ENCODE results near the gene KCNQ5.

The KCNQ5 gene

DNA sequence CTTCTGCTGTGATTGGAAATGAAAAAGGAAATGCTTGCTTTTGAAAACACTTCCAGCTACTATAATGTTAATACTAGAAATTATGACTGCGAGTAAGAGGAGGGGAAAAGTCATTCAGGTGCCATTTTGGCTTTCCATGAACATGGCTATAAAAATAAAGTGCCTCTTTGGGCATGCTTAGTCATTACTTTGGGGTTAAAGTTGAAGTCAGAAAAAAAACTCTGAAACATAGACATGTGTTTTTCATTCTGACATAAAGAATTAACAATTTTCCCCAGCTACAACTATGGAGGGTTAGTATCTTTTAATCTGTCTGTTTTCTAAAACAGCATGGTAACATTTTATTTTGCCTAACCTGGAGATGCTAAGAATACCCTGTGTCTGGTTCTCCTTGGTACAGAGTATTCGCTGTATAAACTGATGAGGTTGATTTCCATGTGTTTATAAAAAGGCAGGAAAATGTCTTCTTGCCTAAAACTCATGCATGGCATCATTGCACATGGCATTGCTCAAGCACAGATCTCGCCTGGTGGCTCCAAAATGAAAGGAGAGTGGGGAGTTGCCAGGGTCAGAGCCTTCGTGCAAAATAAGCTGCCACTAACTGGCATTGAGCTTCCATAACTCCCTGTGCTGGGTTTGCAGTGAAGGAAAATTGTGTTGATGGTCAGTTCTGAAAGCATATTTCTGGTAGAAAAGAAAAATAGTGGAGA is 188.9 kb downstream of the KCNQ5 start:
- FAIRE-seq, result no peak

DNA sequence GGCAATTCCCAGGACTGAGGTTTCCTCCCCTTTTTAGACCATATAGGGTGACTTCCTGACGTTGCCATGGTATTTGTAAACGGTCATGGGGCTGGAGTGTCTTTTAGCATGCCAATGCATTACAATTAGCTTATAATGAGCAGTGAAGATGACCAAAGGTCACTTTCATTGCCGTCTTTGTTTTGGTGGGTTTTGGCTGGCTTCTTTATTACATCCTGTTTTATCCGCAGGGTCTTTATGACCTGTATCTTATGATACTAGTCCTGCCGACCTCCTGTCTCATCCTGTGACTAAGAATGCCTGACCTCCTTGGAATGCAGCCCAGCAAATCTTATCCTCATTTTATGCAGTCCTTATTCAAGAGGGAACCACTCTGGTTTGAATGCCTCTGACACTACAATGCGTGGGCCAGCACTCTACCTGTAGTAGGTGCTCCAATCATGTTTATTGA is 190.1 kb downstream of the KCNQ5 start:
- no peak for FAIRE-seq

DNA sequence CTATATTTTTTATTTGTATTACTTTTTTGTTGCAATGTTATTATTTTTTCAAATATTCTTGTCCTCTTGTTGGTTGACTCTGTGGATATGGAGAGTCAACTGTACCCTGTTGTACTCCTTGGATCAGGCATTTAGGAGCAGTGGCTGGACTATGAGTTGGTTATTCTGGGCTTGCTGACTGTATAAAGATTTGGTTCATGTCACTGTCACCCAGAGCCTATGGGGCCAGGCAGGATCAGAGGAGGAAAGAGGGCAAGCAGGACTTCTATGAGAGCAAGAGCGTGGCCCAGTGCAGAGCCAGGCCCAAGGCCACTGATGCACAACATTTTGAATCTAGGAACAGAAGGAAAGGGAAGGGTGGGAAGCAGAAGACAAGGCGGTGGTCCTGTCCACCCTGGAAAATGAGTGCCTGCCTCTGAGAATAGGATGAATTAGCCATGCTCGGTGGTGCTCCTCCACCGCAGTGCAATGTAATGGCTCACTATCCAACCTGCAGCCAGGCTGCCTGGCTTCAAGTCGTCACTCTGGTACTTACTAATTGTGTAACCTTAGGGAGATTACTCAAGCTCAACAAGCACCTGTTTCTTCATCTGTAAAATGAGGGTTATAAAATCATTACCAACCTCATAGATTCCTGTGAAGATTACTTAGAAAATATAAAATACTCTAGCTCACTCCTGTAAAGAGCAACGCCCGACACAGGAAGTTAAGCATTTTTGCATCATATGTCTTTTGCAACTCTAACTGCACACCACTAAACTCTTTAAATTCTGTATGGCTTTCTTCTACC is 192.1 kb downstream of the KCNQ5 start:
- no peak for FAIRE-seq

DNA sequence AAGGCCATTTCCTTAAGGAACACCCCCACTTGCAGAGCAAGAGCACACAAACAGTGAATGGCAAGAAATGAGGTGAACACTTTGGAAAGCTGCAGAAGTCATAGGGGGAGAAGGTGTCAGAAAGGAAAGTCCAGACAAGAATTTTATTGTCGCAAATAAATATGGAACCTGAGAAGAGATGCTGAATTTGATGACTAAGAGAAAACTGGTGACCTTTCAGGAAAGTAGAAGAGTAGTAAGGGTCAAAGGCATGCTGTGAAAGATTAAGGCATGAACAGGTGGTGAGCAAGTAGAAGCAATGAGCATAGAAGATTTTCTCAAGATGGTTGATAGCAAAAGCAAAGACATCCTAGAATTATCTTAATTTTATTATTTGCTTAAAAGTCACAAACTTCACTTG is 194.2 kb downstream of the KCNQ5 start:
- no peak for FAIRE-seq

DNA sequence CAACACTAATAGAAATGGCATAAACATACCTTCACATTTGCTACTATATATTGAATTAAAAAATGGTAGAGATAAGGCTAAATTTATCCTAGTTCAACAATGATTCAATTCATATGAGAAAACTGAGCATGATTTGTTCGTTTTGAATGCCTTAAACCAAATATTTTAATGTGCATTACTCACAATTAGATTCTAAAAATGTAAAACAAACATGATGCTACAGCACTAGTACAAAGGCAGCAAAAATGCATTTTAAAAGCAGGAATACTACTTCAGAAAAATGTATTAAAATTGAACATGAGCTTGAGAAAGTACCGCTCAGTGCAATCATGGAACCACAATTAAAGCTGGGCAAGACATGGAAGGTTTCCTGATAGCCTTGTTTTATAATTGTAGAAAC is 195.3 kb downstream of the KCNQ5 start:
- FAIRE-seq, result no peak

- no peak for FAIRE-seq
These were observed 197.7 kb downstream of the KCNQ5 start for GRCh38 chr6:72819609-72820008.

DNA sequence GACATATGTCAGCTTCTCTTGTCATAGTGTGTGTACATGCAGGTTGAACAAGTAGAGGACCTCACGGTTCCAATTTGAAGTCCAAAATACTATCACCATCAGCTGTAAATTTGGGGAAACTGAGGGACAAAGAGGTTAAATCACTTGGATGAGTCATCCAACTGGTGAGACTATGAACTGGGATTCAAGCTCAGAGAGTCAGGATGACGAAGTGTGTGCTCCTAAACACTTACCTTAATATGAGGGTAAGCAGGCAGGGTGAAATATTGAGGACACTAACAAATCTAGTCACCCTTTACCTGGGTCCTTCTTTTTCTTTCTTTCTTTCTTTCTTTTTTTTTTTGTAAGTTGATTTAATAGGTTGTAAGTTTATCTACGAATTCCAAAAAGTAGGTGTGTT is 198.3 kb downstream of the KCNQ5 start:
- no peak for FAIRE-seq

- no peak for FAIRE-seq
These were observed 199.0 kb downstream of the KCNQ5 start for GRCh38 chr6:72820906-72821305.

DNA sequence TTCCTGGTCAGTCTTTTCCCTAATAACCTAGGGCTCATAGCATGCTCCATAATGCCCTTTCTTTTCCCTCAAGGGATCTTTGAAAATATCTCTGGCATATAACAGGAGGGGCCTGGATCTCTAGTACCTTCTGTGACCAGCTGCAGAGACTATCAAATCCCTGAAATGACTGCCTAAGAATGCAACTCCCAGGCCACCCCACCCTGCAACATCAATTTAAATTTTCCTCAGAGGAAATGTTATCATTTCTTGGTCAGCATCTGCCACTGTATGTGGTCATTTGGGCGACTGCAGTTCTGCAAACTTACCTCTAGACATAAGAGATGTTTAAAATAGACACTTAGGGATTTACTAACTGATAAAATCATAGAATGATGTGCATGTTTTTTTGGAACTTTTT is 200.2 kb downstream of the KCNQ5 start:
- FAIRE-seq, result no peak

- no peak for FAIRE-seq
These were observed 200.8 kb downstream of the KCNQ5 start for GRCh38 chr6:72822691-72823090.

DNA sequence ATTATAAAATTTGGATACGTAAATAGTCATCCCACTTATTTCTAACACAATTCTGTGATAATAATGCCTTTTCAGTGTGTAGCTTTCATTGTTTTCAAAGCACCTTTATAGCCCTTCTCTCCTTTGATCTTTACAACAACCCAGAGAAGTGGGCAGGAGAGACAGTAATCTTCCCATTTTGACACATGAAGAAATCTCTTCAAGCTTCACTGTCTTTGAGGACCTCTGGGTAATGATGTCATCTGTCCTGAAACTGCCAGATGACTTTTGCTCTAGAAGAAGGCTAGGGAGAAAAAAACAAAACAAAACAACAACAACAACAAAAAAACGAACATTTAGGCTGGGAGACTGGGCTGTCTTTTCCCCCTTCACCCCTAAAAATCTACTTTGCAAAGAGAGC is 203.0 kb downstream of the KCNQ5 start:
- FAIRE-seq, result no peak

- FAIRE-seq, result no peak
These were observed 203.5 kb downstream of the KCNQ5 start for GRCh38 chr6:72825315-72825911.

GRCh38 chr6:72826037-72826436 is 204.2 kb downstream of the KCNQ5 start:
- no peak for FAIRE-seq

GRCh38 chr6:72826744-72827438 is 205.0 kb downstream of the KCNQ5 start:
- no peak for FAIRE-seq

DNA sequence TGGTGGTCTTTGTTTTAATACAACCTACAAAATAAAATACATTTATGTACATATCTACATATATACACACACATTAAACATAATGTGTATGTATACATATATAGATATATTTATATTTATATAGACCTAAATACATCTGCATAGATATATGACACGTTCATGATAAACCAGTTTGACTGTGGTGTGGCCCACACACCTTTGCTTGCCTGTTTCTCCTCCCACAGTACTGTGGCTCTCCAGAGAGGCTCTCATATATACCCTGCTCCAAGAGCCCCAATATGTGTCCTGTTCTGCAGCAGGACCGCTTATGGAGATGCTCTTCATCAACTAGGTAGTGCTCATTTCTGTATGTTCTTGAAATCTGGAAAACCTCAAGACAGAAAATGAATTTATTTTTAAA is 207.0 kb downstream of the KCNQ5 start:
- no peak for FAIRE-seq

DNA sequence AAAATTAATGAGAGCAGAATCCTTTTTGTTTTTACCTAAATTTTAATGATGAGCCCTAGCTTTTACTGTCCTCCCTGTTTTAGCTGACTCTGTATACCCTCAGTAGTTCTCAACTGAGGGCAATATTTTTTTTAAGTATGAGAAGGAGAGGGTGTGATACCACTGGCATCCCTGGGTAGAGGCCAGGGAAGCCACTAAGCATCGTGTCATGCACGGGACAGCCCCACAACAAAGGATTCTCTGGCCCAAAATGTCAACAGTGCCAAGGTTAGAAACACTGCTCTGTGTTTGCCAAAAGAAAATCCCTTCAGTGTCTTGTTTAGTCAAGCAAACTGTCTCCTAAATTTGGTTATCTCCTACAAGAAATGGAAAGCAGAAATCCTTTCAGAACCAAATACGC is 210.4 kb downstream of the KCNQ5 start:
- no peak for FAIRE-seq

DNA sequence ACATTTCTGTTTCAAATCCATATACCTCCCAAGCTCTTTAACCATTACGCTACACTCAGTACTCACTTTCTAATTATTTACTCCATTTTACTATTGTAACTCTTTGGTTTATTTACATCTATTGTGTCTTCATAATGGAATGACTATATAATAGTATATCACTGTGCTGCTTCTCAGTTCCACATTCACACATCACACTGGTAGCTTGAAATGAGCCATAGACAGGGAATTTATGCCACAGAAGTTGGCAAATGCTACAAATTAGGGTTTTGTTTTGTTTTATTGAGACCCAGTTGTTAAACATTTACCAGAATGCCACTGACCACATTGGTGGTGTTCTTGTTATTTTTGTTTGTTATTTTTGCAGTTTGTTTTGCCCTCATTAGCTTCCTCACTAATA is 213.9 kb downstream of the KCNQ5 start:
- no peak for FAIRE-seq

DNA sequence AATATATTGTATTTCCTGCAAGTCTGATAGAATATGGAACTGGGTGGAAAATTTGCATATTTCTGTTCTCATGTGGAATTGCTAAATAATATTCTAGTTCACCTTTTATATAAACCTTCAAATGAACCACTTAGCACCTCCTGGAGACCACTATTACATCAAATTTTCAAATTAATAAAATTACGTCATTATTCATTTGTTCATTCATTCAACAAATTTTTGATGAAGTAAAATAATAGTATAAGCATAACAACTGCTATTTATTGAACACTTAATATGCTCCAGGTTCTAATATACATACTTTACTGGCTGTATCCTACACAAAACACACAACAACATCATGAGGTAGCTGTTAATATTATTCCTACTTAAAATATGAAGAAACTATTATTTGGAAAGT is 215.1 kb downstream of the KCNQ5 start:
- FAIRE-seq, result no peak

DNA sequence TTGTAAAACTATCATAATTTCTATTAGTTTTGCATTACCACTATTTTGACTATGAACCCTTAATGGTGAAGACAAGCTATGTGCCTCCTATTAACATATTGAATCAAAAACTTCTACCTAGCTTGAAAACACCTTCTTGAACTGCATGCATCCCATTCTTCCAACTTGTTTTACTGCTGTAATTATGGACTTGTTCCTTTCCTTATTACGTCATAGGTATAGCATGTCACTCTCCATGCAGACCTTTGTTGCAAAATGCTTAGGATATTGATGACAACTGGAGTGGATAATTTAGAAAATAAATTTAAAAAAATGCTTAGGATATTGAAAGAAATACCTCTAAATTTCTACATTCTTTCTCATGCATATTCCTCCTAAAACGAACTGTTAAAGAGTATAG is 219.3 kb downstream of the KCNQ5 start:
- FAIRE-seq, result no peak

GRCh38 chr6:72842140-72842539 is 220.3 kb downstream of the KCNQ5 start:
- FAIRE-seq, result no peak

- no peak for FAIRE-seq
These were observed 222.8 kb downstream of the KCNQ5 start for GRCh38 chr6:72844614-72845013.

GRCh38 chr6:72849346-72849745 is 227.5 kb downstream of the KCNQ5 start:
- FAIRE-seq, result no peak

GRCh38 chr6:72850040-72850439 is 228.2 kb downstream of the KCNQ5 start:
- FAIRE-seq, result no peak

DNA sequence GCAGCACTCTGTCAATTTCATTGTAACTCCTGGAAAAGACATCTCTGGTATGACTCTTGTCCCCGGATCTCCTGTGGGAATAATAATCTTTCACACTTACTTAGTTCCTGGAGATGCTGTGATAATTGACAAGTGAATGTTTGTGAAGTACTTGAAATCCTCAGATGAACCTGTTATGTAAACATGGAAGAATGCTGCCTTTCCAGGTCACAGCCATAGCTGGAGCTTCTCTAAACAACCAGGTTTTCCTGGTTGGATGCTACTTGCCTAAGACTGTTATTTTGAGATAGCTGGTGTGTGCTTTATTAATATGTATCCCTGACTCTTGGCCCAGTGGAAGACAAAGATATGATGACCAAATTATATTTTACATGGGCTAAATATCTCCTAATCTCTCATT is 228.6 kb downstream of the KCNQ5 start:
- FAIRE-seq, result no peak
